WTC11 (cell line): Measurements from ENCODE around the gene TRPV6.

ENCODE experiments used
- ATF1 ChIP-seq: sonication (generic); formaldehyde crosslinking; IDR thresholded peaks from 2 replicates; pipeline ENCODE4 v1.8.1; 2023; ENCODE audit warnings: mild to moderate bottlenecking, moderate library complexity, missing genetic modification reagents
- FOXK1 ChIP-seq: sonication (generic); formaldehyde crosslinking; IDR thresholded peaks from 2 replicates; pipeline ENCODE4 v1.8.0; 2022; ENCODE audit warnings: mild to moderate bottlenecking, moderate library complexity, missing genetic modification reagents
- MYBL2 ChIP-seq: sonication (generic); formaldehyde crosslinking; IDR thresholded peaks from 2 replicates; pipeline ENCODE4 v1.8.1; 2023; ENCODE audit warnings: mild to moderate bottlenecking, moderate library complexity, missing genetic modification reagents
- NFYB ChIP-seq: sonication (generic); formaldehyde crosslinking; conservative IDR thresholded peaks from 2 replicates; pipeline ENCODE4 v1.8.0; 2022; ENCODE audit warnings: low read depth, missing genetic modification reagents
- TCF7 ChIP-seq: sonication (generic); formaldehyde crosslinking; IDR thresholded peaks from 2 replicates; pipeline ENCODE4 v1.8.0; 2022; ENCODE audit warnings: mild to moderate bottlenecking, low read depth, missing genetic modification reagents, moderate library complexity
- USF1 ChIP-seq: sonication (generic); formaldehyde crosslinking; IDR thresholded peaks from 2 replicates; pipeline ENCODE4 v1.8.0; 2022; ENCODE audit warnings: mild to moderate bottlenecking, missing genetic modification reagents
- ZBTB21 ChIP-seq: sonication (generic); formaldehyde crosslinking; IDR thresholded peaks from 2 replicates; pipeline ENCODE4 v1.8.1; 2023; ENCODE audit warnings: mild to moderate bottlenecking, missing genetic modification reagents, borderline replicate concordance
- ZNF121 ChIP-seq: sonication (generic); formaldehyde crosslinking; IDR thresholded peaks from 2 replicates; pipeline ENCODE4 v1.8.0; 2023; ENCODE audit warnings: missing genetic modification reagents
- ZNF317 ChIP-seq: sonication (generic); formaldehyde crosslinking; IDR thresholded peaks from 2 replicates; pipeline ENCODE4 v1.8.1; 2023; ENCODE audit warnings: low read depth, mild to moderate bottlenecking, moderate library complexity, missing genetic modification reagents, borderline replicate concordance
- TF ChIP-seq, protein P1 (sequence below): fragments of 200-600 bp; IDR thresholded peaks from 2 replicates; pipeline ENCODE4 v1.8.0; 2022; ENCODE audit warnings: antibody characterized with exemption
- TF ChIP-seq, protein P2 (sequence below): sonication (generic); formaldehyde crosslinking; conservative IDR thresholded peaks from 2 replicates; pipeline ENCODE4 v1.8.1; 2022; ENCODE audit warnings: mild to moderate bottlenecking, missing genetic modification reagents

- TF ChIP-seq NFYB (CRISPR knock-in tag) (no peak), ZNF121 (CRISPR knock-in tag) (no peak), ZNF317 (CRISPR knock-in tag) (no peak), USF1 (CRISPR knock-in tag) (peak; percentile 80), MYBL2 (no peak), TCF7 (CRISPR knock-in tag) (no peak), FOXK1 (CRISPR knock-in tag) (no peak), ATF1 (CRISPR knock-in tag) (no peak), ZBTB21 (CRISPR knock-in tag) (no peak)
- TF ChIP-seq, protein P1, sequence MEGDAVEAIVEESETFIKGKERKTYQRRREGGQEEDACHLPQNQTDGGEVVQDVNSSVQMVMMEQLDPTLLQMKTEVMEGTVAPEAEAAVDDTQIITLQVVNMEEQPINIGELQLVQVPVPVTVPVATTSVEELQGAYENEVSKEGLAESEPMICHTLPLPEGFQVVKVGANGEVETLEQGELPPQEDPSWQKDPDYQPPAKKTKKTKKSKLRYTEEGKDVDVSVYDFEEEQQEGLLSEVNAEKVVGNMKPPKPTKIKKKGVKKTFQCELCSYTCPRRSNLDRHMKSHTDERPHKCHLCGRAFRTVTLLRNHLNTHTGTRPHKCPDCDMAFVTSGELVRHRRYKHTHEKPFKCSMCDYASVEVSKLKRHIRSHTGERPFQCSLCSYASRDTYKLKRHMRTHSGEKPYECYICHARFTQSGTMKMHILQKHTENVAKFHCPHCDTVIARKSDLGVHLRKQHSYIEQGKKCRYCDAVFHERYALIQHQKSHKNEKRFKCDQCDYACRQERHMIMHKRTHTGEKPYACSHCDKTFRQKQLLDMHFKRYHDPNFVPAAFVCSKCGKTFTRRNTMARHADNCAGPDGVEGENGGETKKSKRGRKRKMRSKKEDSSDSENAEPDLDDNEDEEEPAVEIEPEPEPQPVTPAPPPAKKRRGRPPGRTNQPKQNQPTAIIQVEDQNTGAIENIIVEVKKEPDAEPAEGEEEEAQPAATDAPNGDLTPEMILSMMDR = peak; percentile 50
- TF ChIP-seq, protein P2, sequence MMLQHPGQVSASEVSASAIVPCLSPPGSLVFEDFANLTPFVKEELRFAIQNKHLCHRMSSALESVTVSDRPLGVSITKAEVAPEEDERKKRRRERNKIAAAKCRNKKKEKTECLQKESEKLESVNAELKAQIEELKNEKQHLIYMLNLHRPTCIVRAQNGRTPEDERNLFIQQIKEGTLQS (CRISPR knock-in tag) = no peak
Measured at GRCh38 chr7:142925413-142925812, 39.9 kb upstream of the TRPV6 start.
